Head of caudate nucleus (tissue), 42 donors: ENCODE results near the gene PRKCB.

Source experiments
- DNase-seq, 42 donors: peaks; one replicate each; pipeline versions ENCODE4 v3.0.0 to v3.0.0-alpha.2; 2020 to 2021; ENCODE audit warnings: mixed read lengths in 7 of 42
- intact Hi-C: fragments of 100-400 bp; cut with DNase I; formaldehyde crosslinking; loops from one replicate; pipeline ENCODE4 v1.15.0; 2022

Gene PRKCB

GRCh38 chr16:23976091-23976490 lies 140.3 kb downstream of the PRKCB start:
- peak in 21 of 42 donors; percentile 19 to 75 (median 47) for DNase-seq
- intact Hi-C loops, result no loop called here

- no peak for DNase-seq
- intact Hi-C loops, result no loop called here
Observed at GRCh38 chr16:23976524-23976923, 140.7 kb downstream of the PRKCB start.

GRCh38 chr16:23979441-23979840 lies 143.7 kb downstream of the PRKCB start:
- peak in 41 of 42 donors; percentile 33 to 91 (median 68) for DNase-seq
- intact Hi-C loops, result no loop called here

GRCh38 chr16:23979982-23980381 lies 144.2 kb downstream of the PRKCB start:
- intact Hi-C loops, result no loop called here

GRCh38 chr16:23981429-23982399 lies 145.9 kb downstream of the PRKCB start:
- DNase-seq, result no peak
- intact Hi-C loops, result no loop called here

More at GRCh38 chr16:23979982-23980381, 144.2 kb downstream of the PRKCB start:
- no peak for DNase-seq

- DNase-seq, result no peak
- intact Hi-C loops, result no loop called here
Observed at GRCh38 chr16:23986455-23986854, 150.7 kb downstream of the PRKCB start.

- intact Hi-C loops, result no loop called here
- DNase-seq, result no peak
Observed at GRCh38 chr16:23987443-23987842, 151.7 kb downstream of the PRKCB start.

GRCh38 chr16:23990507-23990906 lies 154.7 kb downstream of the PRKCB start:
- intact Hi-C loops, result no loop called here
- DNase-seq, result no peak

- no peak for DNase-seq
- intact Hi-C loops, result no loop called here
Observed at GRCh38 chr16:23991066-23991465, 155.3 kb downstream of the PRKCB start.

- DNase-seq, result no peak
- intact Hi-C loops, result no loop called here
Observed at GRCh38 chr16:23994615-23995014, 158.8 kb downstream of the PRKCB start.

GRCh38 chr16:23996258-23996955 lies 160.6 kb downstream of the PRKCB start:
- intact Hi-C loops, result no loop called here
- no peak for DNase-seq

- DNase-seq, result no peak
- intact Hi-C loops, result no loop called here
Observed at GRCh38 chr16:23998771-23999170, 163.0 kb downstream of the PRKCB start.

GRCh38 chr16:23999663-24000062 lies 163.9 kb downstream of the PRKCB start:
- intact Hi-C loops, result no loop called here

GRCh38 chr16:24001710-24002109 lies 165.9 kb downstream of the PRKCB start:
- DNase-seq, result no peak
- intact Hi-C loops, result no loop called here

More at GRCh38 chr16:23999663-24000062, 163.9 kb downstream of the PRKCB start:
- DNase-seq, result no peak

- DNase-seq, result no peak
- intact Hi-C loops, result no loop called here
Observed at GRCh38 chr16:24002619-24003018, 166.8 kb downstream of the PRKCB start.

- intact Hi-C loops, result no loop called here
- no peak for DNase-seq
Observed at GRCh38 chr16:24005577-24005976, 169.8 kb downstream of the PRKCB start.

- DNase-seq, result no peak
- intact Hi-C loops, result no loop called here
Observed at GRCh38 chr16:24007391-24007790, 171.6 kb downstream of the PRKCB start.

GRCh38 chr16:24007934-24008333 lies 172.2 kb downstream of the PRKCB start:
- intact Hi-C loops, result no loop called here
- DNase-seq, result no peak

GRCh38 chr16:24009098-24009497 lies 173.3 kb downstream of the PRKCB start:
- no peak for DNase-seq
- intact Hi-C loops, result no loop called here

GRCh38 chr16:24009955-24010354 lies 174.2 kb downstream of the PRKCB start:
- no peak for DNase-seq
- intact Hi-C loops, result loop anchor here (5.0 kb wide), 1 partner anchor 208 kb away; no protein-coding TSS in a partner anchor
